Fibroblast of lung (primary cell): Measurements from ENCODE around the gene MDM1.

Source experiments
- CTCF ChIP-seq, 2 donors: IDR thresholded peaks in 1 of 2; conservative IDR thresholded peaks in 1 of 2; 1 replicate in 1 of 2; 2 replicates in 1 of 2; pipeline ENCODE4 v1.5.1; 2011 to 2012; ENCODE audit warnings: low read length in 2 of 2, control low read depth in 1 of 2, inconsistent platforms in 1 of 2, low read depth in 1 of 2, mild to moderate bottlenecking in 1 of 2
- EZH2 ChIP-seq: IDR thresholded peaks from 2 replicates; pipeline ENCODE4 v1.5.1; 2012; ENCODE audit warnings: low read length, control low read depth, mild to moderate bottlenecking; ENCODE audit errors: missing control alignments

GRCh38 chr12:68348419-68348818, 16.3 kb upstream of the MDM1 start:
- TF ChIP-seq CTCF (conservative IDR thresholded peaks at IDR 0.05 in 1 of 2, IDR thresholded peaks at IDR 0.05 in 1 of 2; ENCODE audit: low read depth in 1 of 2, low read length in 2 of 2) (no peak), EZH2 (no peak)
